K562 (cell line): ENCODE measurements around the gene AMBRA1. TPM values are rescaled to one million over a fixed set of nuclear protein-coding genes. Genes with fewer than 3 reads are reported as not detected.

Source experiments
- ATAC-seq: fragments of 200-7000 bp; cut with Tn5 transposase; 3 replicates; pipeline ENCODE4 v1.9.1; 2020; ENCODE audit warnings: moderate library complexity
- BruUV-seq: library from RNA; stranded (reverse); fragments of 400-500 nt; replicated peaks from 2 replicates; lab custom pipeline; 2021; lab: Mats Ljungman, UMichigan
- CTCF ChIA-PET: fragments of 300-600 bp; formaldehyde crosslinking; extraction: SDS; loops from one replicate; lab custom pipeline; 2021; ENCODE audit warnings: low intra/inter-chr PET ratio; lab: Yijun Ruan, JAX
- POLR2A ChIA-PET: fragments of 300-600, 350-650 bp; sonication (Branson Sonifier 250); formaldehyde crosslinking; extraction: SDS; loops from one replicate; lab custom pipeline; 2021; ENCODE audit warnings: antibody characterized with exemption, inconsistent platforms; lab: Yijun Ruan, JAX
- DNase-seq, 4 experiments: peaks; one replicate each; pipeline versions ENCODE4 v3.0.0 to v3.0.0-alpha.2; 2011 to 2018; ENCODE audit warnings: low spot score in 3 of 4, mixed read lengths in 3 of 4; ENCODE audit errors: extremely low read depth in 1 of 4
- FAIRE-seq: peaks from 2 replicates; lab custom pipeline; 2011; peaks lifted over from hg19 to GRCh38; lab: Jason Lieb, UNC
- H2AFZ ChIP-seq: 2 replicates; pipeline ENCODE4 v1.6.0; 2011; ENCODE audit warnings: low read depth, low read length, control low read depth, inconsistent platforms
- H3K27ac ChIP-seq: fragments of 200-600 bp; 3 replicates; pipeline ENCODE4 v1.8.0; 2011; ENCODE audit warnings: low read depth, mild to moderate bottlenecking, control low read depth, inconsistent platforms, low read length, moderate library complexity, mixed read lengths; ENCODE audit errors: extremely low read depth
- H3K27me3 ChIP-seq, 2 experiments: fragments of 300-600 bp in 1 of 2; 2 replicates in 1 of 2; 3 replicates in 1 of 2; pipeline versions ENCODE4 v1.6.0 to v1.8.0; 2011; ENCODE audit warnings: inconsistent platforms in 2 of 2, low read length in 2 of 2, mild to moderate bottlenecking in 1 of 2, mixed read lengths in 1 of 2, moderate library complexity in 1 of 2; ENCODE audit not compliant: control insufficient read depth in 2 of 2, insufficient read depth in 2 of 2
- H3K36me3 ChIP-seq: fragments of 300-600 bp; 3 replicates; pipeline ENCODE4 v1.8.0; 2011; ENCODE audit warnings: mild to moderate bottlenecking, low read length, inconsistent platforms; ENCODE audit not compliant: control insufficient read depth, insufficient read depth
- H3K4me1 ChIP-seq, 2 experiments: fragments of 200-600 bp in 1 of 2; replicated peaks in 1 of 2; 2 replicates in 1 of 2; 3 replicates in 1 of 2; pipeline versions ENCODE4 v1.5.1 to v1.8.0; 2011; ENCODE audit warnings: inconsistent platforms in 2 of 2, low read length in 2 of 2, mild to moderate bottlenecking in 1 of 2, mixed read lengths in 1 of 2, moderate library complexity in 1 of 2; ENCODE audit not compliant: control insufficient read depth in 2 of 2, insufficient read depth in 2 of 2
- H3K4me2 ChIP-seq: 2 replicates; pipeline ENCODE4 v1.6.1; 2011; ENCODE audit warnings: low read length, control low read depth, inconsistent platforms, mixed read lengths; ENCODE audit not compliant: insufficient read depth
- H3K4me3 ChIP-seq: fragments of 200-600 bp; sonication (generic), shearing (Covaris generic); 2 replicates; pipeline ENCODE4 v1.5.1; 2016; ENCODE audit warnings: control low read depth, inconsistent platforms
- H3K79me2 ChIP-seq: fragments of 200-600 bp; 3 replicates; pipeline ENCODE4 v1.8.0; 2011; ENCODE audit warnings: low read length, inconsistent platforms; ENCODE audit not compliant: control insufficient read depth, insufficient read depth
- H3K9ac ChIP-seq, 2 experiments: 2 replicates each; pipeline versions ENCODE4 v1.6.0 to v1.6.1; 2011; ENCODE audit warnings: low read depth in 2 of 2, low read length in 2 of 2, control low read depth in 1 of 2, inconsistent platforms in 1 of 2, mild to moderate bottlenecking in 1 of 2, mixed read lengths in 1 of 2; ENCODE audit not compliant: insufficient read depth in 1 of 2
- H3K9me1 ChIP-seq: one replicate; pipeline ENCODE4 v1.6.0; 2011; ENCODE audit warnings: inconsistent platforms, mild to moderate bottlenecking, low read length, moderate library complexity; ENCODE audit not compliant: control insufficient read depth, insufficient read depth
- H3K9me3 ChIP-seq: replicated peaks from 2 replicates; pipeline ENCODE4 v1.5.1; 2011; ENCODE audit warnings: low read depth, low read length, inconsistent platforms; ENCODE audit not compliant: control insufficient read depth, insufficient read depth
- H4K20me1 ChIP-seq: replicated peaks from 2 replicates; pipeline ENCODE4 v1.6.1; 2011; ENCODE audit warnings: low read length, inconsistent platforms, mixed read lengths; ENCODE audit not compliant: control insufficient read depth, insufficient read depth
- ETS2 ChIP-seq: IDR thresholded peaks from 2 replicates; pipeline ENCODE4 v1.6.1; 2016; ENCODE audit warnings: borderline replicate concordance, missing genetic modification characterization, mild to moderate bottlenecking, moderate library complexity, missing compliant biosample characterization; ENCODE audit not compliant: poor library complexity, severe bottlenecking
- L3MBTL2 ChIP-seq: fragments of 450-650 bp; IDR thresholded peaks from 2 replicates; pipeline ENCODE4 v1.6.1; 2016; ENCODE audit warnings: mild to moderate bottlenecking, moderate library complexity
- MYBL2 ChIP-seq, 2 experiments: fragments of 450-650 bp in 1 of 2; sonication (generic) in 1 of 2; formaldehyde crosslinking in 1 of 2; IDR thresholded peaks; 2 replicates each; pipeline versions ENCODE4 v1.6.1 to v1.8.1; 2017 to 2022; ENCODE audit warnings: borderline replicate concordance in 1 of 2, inconsistent platforms in 1 of 2, low read depth in 1 of 2, mild to moderate bottlenecking in 1 of 2, missing genetic modification reagents in 1 of 2, moderate library complexity in 1 of 2
- NONO ChIP-seq, 2 experiments: fragments of 200-400 bp in 1 of 2; fragments of 450-650 bp in 1 of 2; formaldehyde crosslinking in 1 of 2; IDR thresholded peaks; 2 replicates each; pipeline ENCODE4 v1.6.1; 2017; ENCODE audit warnings: low read depth in 2 of 2, mild to moderate bottlenecking in 2 of 2, moderate library complexity in 2 of 2, low read length in 1 of 2
- RBM25 ChIP-seq: fragments of 200-400 bp; formaldehyde crosslinking; IDR thresholded peaks from 2 replicates; pipeline ENCODE4 v1.6.1; 2018; ENCODE audit warnings: low read length, low read depth, moderate library complexity; ENCODE audit not compliant: severe bottlenecking
- SRSF9 ChIP-seq: fragments of 200-400 bp; formaldehyde crosslinking; IDR thresholded peaks from 2 replicates; pipeline ENCODE4 v1.6.1; 2017; ENCODE audit warnings: low read depth, low read length, borderline replicate concordance
- TGIF2 ChIP-seq: sonication (generic); formaldehyde crosslinking; IDR thresholded peaks from 2 replicates; pipeline ENCODE4 v1.8.1; 2022; ENCODE audit warnings: mild to moderate bottlenecking, missing genetic modification reagents, moderate library complexity
- ZC3H8 ChIP-seq: fragments of 450-650 bp; IDR thresholded peaks from 2 replicates; pipeline ENCODE4 v1.6.1; 2017
- WGBS: fragments of 100-300 bp; shearing (Covaris generic); methylation state at CpG from one replicate; pipeline ENCODE4 v1.1.6; 2016; ENCODE audit warnings: low coverage, mixed read lengths; ENCODE audit not compliant: insufficient coverage; ENCODE audit errors: missing lambda C conversion rate; 5-methylcytosine and 5-hydroxymethylcytosine counted together
- in situ Hi-C: fragments of 300-500 bp; cut with MboI; formaldehyde crosslinking; loops from 4 replicates; pipeline ENCODE4 v1.15.0; 2018; ENCODE audit warnings: inconsistent platforms, mixed read lengths
- intact Hi-C: fragments of 100-400 bp; cut with micrococcal nuclease; formaldehyde crosslinking; loops from 2 replicates; pipeline ENCODE4 v1.14.2; 2022
- polyA plus RNA-seq, 8 experiments: library from polyadenylated mRNA; depleted of rRNA in 4 of 8; stranded (reverse) in 5 of 8; unstranded in 3 of 8; fragments of >200 nt; fragmentation: Nextera tagmentation in 2 of 8; fragmentation: Illumina TruSeq in 1 of 8; extraction: Ambion mirVana in 2 of 8; extraction: Trizol in 1 of 8; gene quantifications; 2 replicates each; pipeline versions ENCODE4 v1.2.1 to v1.2.3, GENCODE V29; 2011 to 2014; ENCODE audit warnings: inconsistent platforms in 1 of 8, missing spikeins in 1 of 8
- total RNA-seq, 7 experiments: library from RNA; depleted of rRNA in 6 of 7; stranded (reverse); fragments of >200 nt in 6 of 7; fragmentation: Illumina TruSeq in 2 of 7; extraction: Trizol in 2 of 7; gene quantifications; 2 replicates each; pipeline versions ENCODE4 v1.2.1 to v1.2.3, GENCODE V29; 2011 to 2021; ENCODE audit warnings: low replicate concordance in 1 of 7

The AMBRA1 gene
- total and polyA plus RNA-seq, 9 of the 15 experiments (the other 6 are each of a cell fraction or from before 2014, with no cell fraction given) = 0.15 to 24.5 (median 13.0) TPM

- Histone ChIP-seq H3K9me3 (no peaks in the 10 kb centered on the region), H3K4me2 (no peak overlapping the region), H3K9ac (no peak overlapping the region), H3K27ac (no peak overlapping the region), H3K9me1 (no peaks in the 10 kb centered on the region), H3K79me2 (peaks cover 62% of the 10 kb centered on the region), H4K20me1 (0 out of 2 replicates have a peak, but pooled peaks cover 5% of the 10 kb centered on the region), H3K4me1 (peaks cover 13 to 33% of the 10 kb centered on the region in 2 experiments), H3K4me3 (no peak overlapping the region), H2AFZ (no peak overlapping the region), H3K36me3 (peaks cover 14% of the 10 kb centered on the region; the same call in 2 of the 3 replicates), H3K27me3 (no peaks in the 10 kb centered on the region)
- DNase-seq (no peak), ATAC-seq (no peak), FAIRE-seq (no peak)
- ChIA-PET CTCF (no interaction called here), POLR2A (interaction anchor here (1.3 kb wide), 1 partner anchor 9 kb away, joined by 3 read pairs; no protein-coding TSS in a partner anchor)
- 97% methylated on average over 7 of the region's 7 CpGs for WGBS
- in situ Hi-C loops = no loop called here
- intact Hi-C loops = no loop called here
- TF ChIP-seq TGIF2 = no peak
- TF ChIP-seq RBM25 = peak; percentile 42
- no TSS peak for BruUV-seq
Measured at GRCh38 chr11:46551261-46551660, 42.6 kb downstream of the AMBRA1 start.

GRCh38 chr11:46547579-46547978 lies 46.2 kb downstream of the AMBRA1 start:
- no peak overlapping the region for H2AFZ ChIP-seq
- H3K27me3 ChIP-seq = no peaks in the 10 kb centered on the region
- 68% methylated on average over 5 of the region's 5 CpGs for WGBS
- ATAC-seq (no peak), FAIRE-seq (no peak)
- peaks cover 1% of the 10 kb centered on the region for H3K9me1 ChIP-seq
- peaks cover 4% of the 10 kb centered on the region in 2 experiments; a peak in 3 of 5 replicates for H3K4me1 ChIP-seq
- no peak overlapping the region for H3K4me2 ChIP-seq
- peaks cover 48% of the 10 kb centered on the region for H3K36me3 ChIP-seq
- H3K4me3 ChIP-seq = no peak overlapping the region
- CTCF ChIA-PET = no interaction called here
- peaks cover 27% of the 10 kb centered on the region for H3K79me2 ChIP-seq
- BruUV-seq = no TSS peak
- intact Hi-C loops = no loop called here
- H3K9ac ChIP-seq = no peak overlapping the region
- H4K20me1 ChIP-seq = peaks cover 6% of the 10 kb centered on the region; the same call in 1 of the 2 replicates
- TF ChIP-seq ETS2 (tag) (no peak), SRSF9 (no peak), ZC3H8 (no peak), NONO (IDR thresholded peaks at IDR 0.05; ENCODE audit: low read depth in 2 of 2, low read length in 1 of 2) (no peak), L3MBTL2 (no peak), MYBL2 (IDR thresholded peaks at IDR 0.05; ENCODE audit: low read depth) (no peak), MYBL2 (CRISPR knock-in tag; IDR thresholded peaks at IDR 0.05; ENCODE audit: borderline replicate concordance) (no peak)
- TF ChIP-seq, all 486 proteins: peak for 0
- no peak overlapping the region for H3K27ac ChIP-seq
- H3K9me3 ChIP-seq = no peaks in the 10 kb centered on the region
- in situ Hi-C loops = no loop called here
- DNase-seq = no peak
- POLR2A ChIA-PET = interaction anchor here (1.1 to 1.5 kb wide), 3 partner anchors 9 to 143 kb away, joined by 4 to 5 read pairs (median 4); no protein-coding TSS in a partner anchor
